Gastrocnemius medialis (tissue), 4 donors: Measurements from ENCODE around the gene OR2F1. TPM values are rescaled to one million over a fixed set of nuclear protein-coding genes. Genes with fewer than 3 reads are reported as not detected.

Experiments used
- ATAC-seq, 2 donors: fragments of 150-250 bp; one replicate each; pipeline ENCODE4 v1.9.1; 2016
- DNase-seq, 2 donors: peaks; one replicate each; pipeline ENCODE4 v3.0.0-alpha.2; 2019
- H3K27ac ChIP-seq, 4 donors: fragments of 200-600 bp; sonication (generic); 1 replicate in 1 of 4; 2 replicates in 3 of 4; pipeline ENCODE4 v1.5.1; 2016 to 2018; ENCODE audit warnings: mild to moderate bottlenecking in 2 of 4, moderate library complexity in 1 of 4
- H3K27me3 ChIP-seq, 3 donors: fragments of 200-600 bp; sonication (generic) in 2 of 3; 1 replicate in 1 of 3; 2 replicates in 2 of 3; pipeline versions ENCODE4 v1.5.1 to v1.6.0; 2016 to 2019; ENCODE audit warnings: mild to moderate bottlenecking in 1 of 3, moderate library complexity in 1 of 3
- H3K36me3 ChIP-seq, 2 donors: fragments of 200-600 bp; sonication (generic) in 1 of 2; one replicate each; pipeline ENCODE4 v1.5.1; 2017 to 2018
- H3K4me1 ChIP-seq, 2 donors: fragments of 200-600 bp; sonication (generic) in 1 of 2; one replicate each; pipeline ENCODE4 v1.5.1; 2016 to 2017; ENCODE audit warnings: mild to moderate bottlenecking in 2 of 2
- H3K4me3 ChIP-seq, 4 donors: fragments of 200-600 bp; sonication (generic) in 3 of 4; 1 replicate in 1 of 4; 2 replicates in 3 of 4; pipeline ENCODE4 v1.5.1; 2016 to 2019; ENCODE audit warnings: mild to moderate bottlenecking in 2 of 4
- H3K9me3 ChIP-seq, 3 donors: fragments of 200-600 bp; sonication (generic) in 2 of 3; 1 replicate in 1 of 3; 2 replicates in 2 of 3; pipeline ENCODE4 v1.5.1; 2016 to 2019
- POLR2A ChIP-seq, 2 donors: fragments of 450-650 bp; IDR thresholded peaks; one replicate each; pipeline ENCODE4 v1.6.1; 2017; ENCODE audit warnings: antibody characterized with exemption in 2 of 2, mild to moderate bottlenecking in 2 of 2, moderate library complexity in 2 of 2
- in situ Hi-C, 4 donors: fragments of 200-750 bp; cut with MboI; loops; one replicate each; pipeline versions ENCODE4 v1.15.0 to v1.8.0; 2017; ENCODE audit warnings: low sequenced_read_pairs in 4 of 4
- intact Hi-C: fragments of 100-400 bp; cut with DNase I; formaldehyde crosslinking; loops from one replicate; pipeline ENCODE4 v1.15.1; 2023; ENCODE audit warnings: low total_unique reads
- total RNA-seq, 4 donors: library from RNA; depleted of rRNA; stranded (reverse); fragments of >200 nt; gene quantifications; one replicate each; pipeline versions ENCODE4 v1.1.0 to v1.2.3, GENCODE V29; 2016
- TF ChIP-seq, protein P1 (sequence below), 5 experiments: fragments of 450-650 bp in 3 of 5; fragments of 200-600 bp in 2 of 5; sonication (generic) in 2 of 5; IDR thresholded peaks in 4 of 5; conservative IDR thresholded peaks in 1 of 5; 1 replicate in 4 of 5; 2 replicates in 1 of 5; pipeline ENCODE4 v1.5.1; 2016 to 2019; ENCODE audit warnings: antibody characterized with exemption in 5 of 5, mild to moderate bottlenecking in 3 of 5, moderate library complexity in 3 of 5

The OR2F1 gene
- total RNA-seq, 4 donors from 2014 or later = not detected

DNA sequence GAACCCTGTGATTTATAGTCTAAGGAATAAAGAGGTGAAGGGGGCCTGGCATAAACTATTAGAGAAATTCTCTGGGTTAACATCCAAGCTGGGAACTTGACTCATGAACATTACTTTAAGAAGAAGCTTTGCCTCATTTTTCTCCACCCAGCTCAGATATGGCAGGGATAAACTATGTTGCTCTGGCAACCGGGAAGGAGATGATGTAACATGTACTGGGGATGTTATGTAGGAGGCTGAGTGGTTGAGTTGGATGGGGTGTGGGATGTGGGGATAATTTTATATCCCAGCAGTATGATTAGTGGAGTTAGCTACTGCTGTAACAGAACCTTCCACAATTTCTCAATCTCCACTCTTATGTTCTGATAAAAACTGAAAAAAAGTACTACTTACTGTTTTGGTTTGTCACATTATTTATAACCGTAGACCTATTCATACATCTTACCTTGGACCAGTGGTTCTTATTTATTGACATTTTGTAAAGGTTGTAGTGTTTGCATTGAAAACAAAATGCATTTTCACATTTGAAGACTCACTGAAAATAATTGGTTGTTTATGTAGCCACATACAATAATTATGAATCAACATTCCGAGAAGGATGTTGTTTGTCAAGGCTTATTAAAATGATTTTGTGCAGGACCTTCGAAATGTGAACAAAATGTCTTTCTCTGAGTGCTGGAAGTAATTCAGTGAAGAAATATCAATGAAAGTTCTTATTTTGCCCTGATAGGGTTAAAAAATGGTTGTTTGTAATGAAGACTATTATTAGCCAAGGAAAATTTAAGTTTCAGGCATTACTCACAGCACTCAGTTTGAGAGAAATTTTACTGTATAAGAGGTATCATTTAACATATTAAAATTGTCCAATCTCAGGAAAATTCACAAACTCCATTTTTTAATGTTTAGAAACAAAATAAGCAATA is 18.3 kb upstream of the OR2F1 start:
- no peak for ATAC-seq
- no peaks in the 10 kb centered on the region for H3K27me3 ChIP-seq
- no peaks in the 10 kb centered on the region for H3K9me3 ChIP-seq
- H3K4me3 ChIP-seq = no peak overlapping the region
- H3K27ac ChIP-seq = no peak overlapping the region
- intact Hi-C loops = no loop called here
- TF ChIP-seq, protein P1, sequence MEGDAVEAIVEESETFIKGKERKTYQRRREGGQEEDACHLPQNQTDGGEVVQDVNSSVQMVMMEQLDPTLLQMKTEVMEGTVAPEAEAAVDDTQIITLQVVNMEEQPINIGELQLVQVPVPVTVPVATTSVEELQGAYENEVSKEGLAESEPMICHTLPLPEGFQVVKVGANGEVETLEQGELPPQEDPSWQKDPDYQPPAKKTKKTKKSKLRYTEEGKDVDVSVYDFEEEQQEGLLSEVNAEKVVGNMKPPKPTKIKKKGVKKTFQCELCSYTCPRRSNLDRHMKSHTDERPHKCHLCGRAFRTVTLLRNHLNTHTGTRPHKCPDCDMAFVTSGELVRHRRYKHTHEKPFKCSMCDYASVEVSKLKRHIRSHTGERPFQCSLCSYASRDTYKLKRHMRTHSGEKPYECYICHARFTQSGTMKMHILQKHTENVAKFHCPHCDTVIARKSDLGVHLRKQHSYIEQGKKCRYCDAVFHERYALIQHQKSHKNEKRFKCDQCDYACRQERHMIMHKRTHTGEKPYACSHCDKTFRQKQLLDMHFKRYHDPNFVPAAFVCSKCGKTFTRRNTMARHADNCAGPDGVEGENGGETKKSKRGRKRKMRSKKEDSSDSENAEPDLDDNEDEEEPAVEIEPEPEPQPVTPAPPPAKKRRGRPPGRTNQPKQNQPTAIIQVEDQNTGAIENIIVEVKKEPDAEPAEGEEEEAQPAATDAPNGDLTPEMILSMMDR (IDR thresholded peaks at IDR 0.05 in 4 of 5, conservative IDR thresholded peaks at IDR 0.05 in 1 of 5) = no peak
- TF ChIP-seq POLR2A (IDR thresholded peaks at IDR 0.05) = no peak
- no peaks in the 10 kb centered on the region for H3K36me3 ChIP-seq
- no peaks in the 10 kb centered on the region for H3K4me1 ChIP-seq
- DNase-seq = no peak
- in situ Hi-C loops = no loop called here

DNA sequence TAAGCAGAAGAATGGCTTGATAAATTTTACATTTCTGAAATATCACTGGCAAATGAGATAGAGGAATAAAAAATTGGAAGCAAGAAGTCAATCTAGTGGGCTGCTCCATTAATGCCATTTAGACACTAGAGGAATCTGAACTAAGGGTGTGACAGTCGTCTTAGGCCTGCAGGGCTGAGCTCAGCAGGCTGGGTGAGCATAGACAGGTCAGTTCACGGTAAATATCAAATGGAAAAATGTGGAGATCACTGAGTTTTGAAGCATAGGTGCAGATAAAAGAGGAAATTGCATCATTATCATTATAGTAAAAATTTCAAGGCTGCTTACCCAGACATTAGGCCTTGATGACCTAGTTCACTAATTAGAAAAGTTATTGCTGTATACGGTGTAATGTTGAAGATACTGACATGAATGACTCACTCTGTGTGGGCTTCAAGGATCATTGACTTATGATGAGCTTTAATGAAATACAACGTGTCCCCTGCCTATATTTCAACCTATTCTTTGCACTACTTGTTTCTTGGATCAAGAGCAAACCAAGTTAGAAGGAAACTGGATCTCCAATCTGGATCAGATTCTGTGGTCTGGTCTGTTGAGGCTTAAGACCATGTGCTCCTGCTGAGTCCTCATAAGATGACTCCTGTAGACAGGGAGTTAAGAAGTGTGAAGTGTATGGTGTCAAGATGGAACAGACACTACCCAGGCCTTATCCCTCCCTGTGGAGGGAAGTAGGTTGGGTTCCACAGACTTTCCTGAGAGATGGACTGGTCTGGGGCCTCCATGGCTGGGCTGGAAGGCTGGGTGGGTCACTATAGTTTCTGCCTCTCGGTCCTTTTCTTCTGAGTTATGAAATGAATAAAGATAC is 16.0 kb upstream of the OR2F1 start:
- TF ChIP-seq, protein P1 (IDR thresholded peaks at IDR 0.05 in 4 of 5, conservative IDR thresholded peaks at IDR 0.05 in 1 of 5) = no peak
- TF ChIP-seq POLR2A (IDR thresholded peaks at IDR 0.05) = no peak
- Histone ChIP-seq H3K27me3 (no peaks in the 10 kb centered on the region), H3K36me3 (no peaks in the 10 kb centered on the region), H3K27ac (no peak overlapping the region), H3K9me3 (no peaks in the 10 kb centered on the region), H3K4me1 (no peaks in the 10 kb centered on the region), H3K4me3 (no peak overlapping the region)
- intact Hi-C loops = no loop called here
- no peak for ATAC-seq
- in situ Hi-C loops = no loop called here
- no peak for DNase-seq

DNA sequence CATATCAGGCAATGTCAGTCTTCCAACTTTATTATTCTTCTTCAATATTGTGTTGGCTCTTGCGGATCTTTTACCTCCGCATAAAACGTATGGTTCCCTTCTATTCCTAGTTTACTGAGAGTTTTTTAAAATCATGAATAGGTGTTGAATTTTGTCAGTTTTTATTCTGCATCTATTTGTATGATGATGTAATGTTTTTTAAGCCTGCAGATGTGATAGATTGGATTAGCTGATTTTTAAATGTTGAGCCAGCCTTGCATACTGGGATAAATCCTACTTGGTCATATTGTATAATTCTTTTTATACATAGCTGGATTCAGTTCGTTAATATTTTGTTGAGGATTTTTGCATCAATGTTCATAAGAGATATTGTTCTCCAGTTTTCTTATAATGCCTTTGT is 9.2 kb upstream of the OR2F1 start:
- TF ChIP-seq, protein P1 (IDR thresholded peaks at IDR 0.05 in 4 of 5, conservative IDR thresholded peaks at IDR 0.05 in 1 of 5) = no peak
- no peak for TF ChIP-seq POLR2A (IDR thresholded peaks at IDR 0.05)
- Histone ChIP-seq H3K27me3 (no peaks in the 10 kb centered on the region), H3K27ac (no peak overlapping the region), H3K4me3 (no peak overlapping the region), H3K4me1 (no peaks in the 10 kb centered on the region), H3K9me3 (no peaks in the 10 kb centered on the region), H3K36me3 (no peaks in the 10 kb centered on the region)
- DNase-seq = no peak
- in situ Hi-C loops = no loop called here
- no peak for ATAC-seq
- intact Hi-C loops = no loop called here

DNA sequence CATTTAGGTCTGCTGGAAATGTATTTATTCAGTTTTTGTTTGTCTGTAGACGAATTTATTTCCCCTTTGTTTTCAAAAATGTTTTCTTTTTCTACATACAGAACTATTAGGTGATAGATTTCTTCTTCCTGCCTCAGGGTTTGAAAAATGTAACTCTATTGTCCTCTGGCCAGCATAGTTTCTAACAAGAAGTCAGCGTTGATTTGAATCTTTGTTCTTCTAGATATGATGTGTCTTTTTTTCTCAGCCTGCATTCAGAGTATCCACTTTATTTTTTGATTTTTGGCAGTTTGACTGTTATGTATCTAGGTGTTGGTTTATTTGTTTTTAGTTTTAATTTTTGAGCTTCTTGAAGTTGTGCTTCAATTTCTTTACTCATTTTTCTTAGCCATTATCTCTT is 7.5 kb upstream of the OR2F1 start:
- intact Hi-C loops = no loop called here
- ATAC-seq = no peak

More for the DNA sequence above, 7.5 kb upstream of the OR2F1 start:
- DNase-seq = no peak
- H3K27ac ChIP-seq = no peak overlapping the region
- TF ChIP-seq, protein P1 (IDR thresholded peaks at IDR 0.05 in 4 of 5, conservative IDR thresholded peaks at IDR 0.05 in 1 of 5) = no peak
- no peak overlapping the region for H3K4me3 ChIP-seq
- no peaks in the 10 kb centered on the region for H3K9me3 ChIP-seq
- in situ Hi-C loops = no loop called here
- no peaks in the 10 kb centered on the region for H3K27me3 ChIP-seq
- H3K36me3 ChIP-seq = no peaks in the 10 kb centered on the region
- H3K4me1 ChIP-seq = no peaks in the 10 kb centered on the region
